Left lung (tissue), 10 donors: ENCODE results near the gene SYT3. TPM values are rescaled to one million over a fixed set of nuclear protein-coding genes. Genes with fewer than 3 reads are reported as not detected.

Experiments
- ATAC-seq: fragments of 200-7000 bp; cut with Tn5 transposase; one replicate; pipeline ENCODE4 v1.9.1; 2020; ENCODE audit warnings: moderate library complexity
- DNase-seq, 4 donors: peaks; one replicate each; pipeline ENCODE4 v3.0.0-alpha.2; 2013 to 2020
- H3K27ac ChIP-seq, 2 donors: fragments of 200-600 bp; sonication (generic) in 1 of 2; one replicate each; pipeline versions ENCODE4 v1.5.0 to v1.8.0; 2020 to 2021
- H3K27me3 ChIP-seq, 2 donors: fragments of 200-600 bp; sonication (generic) in 1 of 2; one replicate each; pipeline versions ENCODE4 v1.5.0 to v1.8.0; 2020 to 2021
- H3K36me3 ChIP-seq, 2 donors: fragments of 200-600 bp; sonication (generic) in 1 of 2; one replicate each; pipeline versions ENCODE4 v1.5.0 to v1.8.0; 2020 to 2021
- H3K4me1 ChIP-seq, 2 donors: fragments of 200-600 bp; one replicate each; pipeline ENCODE4 v1.8.0; 2021
- H3K4me3 ChIP-seq, 2 donors: fragments of 200-600 bp; sonication (generic) in 1 of 2; one replicate each; pipeline versions ENCODE4 v1.5.0 to v1.8.0; 2020 to 2021; ENCODE audit warnings: mild to moderate bottlenecking in 1 of 2
- H3K9me3 ChIP-seq, 2 donors: fragments of 200-600 bp; sonication (generic) in 1 of 2; one replicate each; pipeline versions ENCODE4 v1.5.0 to v1.8.0; 2020 to 2021
- CTCF ChIP-seq, 2 donors: fragments of 200-600 bp; sonication (generic) in 1 of 2; IDR thresholded peaks; one replicate each; pipeline versions ENCODE4 v1.5.0 to v1.8.0; 2021; ENCODE audit warnings: antibody characterized with exemption in 2 of 2
- intact Hi-C, 2 donors: fragments of 100-400 bp; cut with DNase I; formaldehyde crosslinking; loops; one replicate each; pipeline versions ENCODE4 v1.11.2 to v1.14.2; 2022
- polyA plus RNA-seq, 6 donors: library from polyadenylated mRNA; unstranded; fragments of 120-200 nt; gene quantifications; one replicate each; pipeline ENCODE4 v1.2.1, GENCODE V29; 2013; ENCODE audit not compliant: insufficient read length in 6 of 6
- total RNA-seq, 2 donors: library from RNA; stranded (reverse); fragmentation: NEBNext Ultra II Directional; extraction: Animal tissue kit (Norgen Biotek cat#: 25700); gene quantifications; one replicate each; pipeline ENCODE4 v1.2.1, GENCODE V29; 2021
- donor health status: DM: no; HTN: yes; CAD: no.
- donor health status: DM: no; HTN: no; CAD: no.

Gene SYT3
- total and polyA plus RNA-seq, 8 donors: 0.08 to 1.5 (median 0.26) TPM

- H3K27ac ChIP-seq: no peak overlapping the region
- no peaks in the 10 kb centered on the region for H3K9me3 ChIP-seq
- H3K36me3 ChIP-seq: no peaks in the 10 kb centered on the region
- no peak for DNase-seq
- no peaks in the 10 kb centered on the region for H3K4me1 ChIP-seq
- intact Hi-C loops: no loop called here
- no peak for TF ChIP-seq CTCF (IDR thresholded peaks at IDR 0.05)
- ATAC-seq: no peak
- H3K4me3 ChIP-seq: no peak overlapping the region
- H3K27me3 ChIP-seq: peaks cover 0 to 90% of the 10 kb centered on the region in 2 donors
Observed at GRCh38 chr19:50646074-50646807, 6.6 kb upstream of the SYT3 start.

- TF ChIP-seq CTCF (IDR thresholded peaks at IDR 0.05): no peak
- Histone ChIP-seq H3K36me3 (no peaks in the 10 kb centered on the region), H3K4me1 (no peaks in the 10 kb centered on the region), H3K27ac (no peak overlapping the region), H3K27me3 (peaks cover 3 to 92% of the 10 kb centered on the region in 2 donors), H3K4me3 (no peak overlapping the region), H3K9me3 (no peaks in the 10 kb centered on the region)
- intact Hi-C loops: no loop called here
- DNase-seq: no peak
- ATAC-seq: no peak
Observed at GRCh38 chr19:50645107-50645506, 5.4 kb upstream of the SYT3 start.

GRCh38 chr19:50644315-50644915 lies 4.7 kb upstream of the SYT3 start:
- ATAC-seq (no peak), DNase-seq (no peak)
- Histone ChIP-seq H3K4me3 (no peak overlapping the region), H3K27ac (no peak overlapping the region), H3K9me3 (no peaks in the 10 kb centered on the region), H3K27me3 (peaks cover 9 to 97% of the 10 kb centered on the region in 2 donors), H3K36me3 (no peaks in the 10 kb centered on the region), H3K4me1 (no peaks in the 10 kb centered on the region)
- intact Hi-C loops: no loop called here
- no peak for TF ChIP-seq CTCF (IDR thresholded peaks at IDR 0.05)

- H3K9me3 ChIP-seq: peaks cover 0 to 3% of the 10 kb centered on the region in 2 donors
- ATAC-seq (no peak), DNase-seq (no peak)
- H3K4me3 ChIP-seq: no peak overlapping the region
- no peak for TF ChIP-seq CTCF (IDR thresholded peaks at IDR 0.05)
- no peaks in the 10 kb centered on the region for H3K36me3 ChIP-seq
- no peaks in the 10 kb centered on the region for H3K4me1 ChIP-seq
- no peak overlapping the region for H3K27ac ChIP-seq
- intact Hi-C loops: no loop called here
- H3K27me3 ChIP-seq: peaks cover 22 to 91% of the 10 kb centered on the region in 2 donors
Observed at GRCh38 chr19:50640368-50640767, 687 bp upstream of the SYT3 start.

GRCh38 chr19:50638600-50638999 lies 1.1 kb downstream of the SYT3 start:
- DNase-seq: no peak
- intact Hi-C loops: no loop called here
- peaks cover 22 to 74% of the 10 kb centered on the region in 2 donors for H3K27me3 ChIP-seq
- peaks cover 0 to 20% of the 10 kb centered on the region in 2 donors for H3K9me3 ChIP-seq
- H3K4me3 ChIP-seq: no peak overlapping the region
- TF ChIP-seq CTCF (IDR thresholded peaks at IDR 0.05): no peak
- no peak for ATAC-seq
- H3K4me1 ChIP-seq: no peaks in the 10 kb centered on the region
- no peaks in the 10 kb centered on the region for H3K36me3 ChIP-seq
- no peak overlapping the region for H3K27ac ChIP-seq
